GM18873 (cell line): ENCODE data around the gene TARS1.

Experiments used
- ATAC-seq: cut with Tn5 transposase; IDR thresholded peaks from one replicate; pipeline ENCODE4 v1.9.1; 2021; ENCODE audit warnings: mild to moderate bottlenecking, moderate library complexity, moderate number of reproducible peaks; ENCODE audit not compliant: unreplicated experiment, low FRiP score

The TARS1 gene

GRCh38 chr5:33438996-33439395 is 1.8 kb upstream of the TARS1 start:
- ATAC-seq, result no peak

- ATAC-seq, result no peak
Observed at GRCh38 chr5:33439905-33440481, 772 bp upstream of the TARS1 start.

- peak; percentile 17 for ATAC-seq
Observed at GRCh38 chr5:33441241-33442177, 744 bp downstream of the TARS1 start.

GRCh38 chr5:33444542-33444941 is 3.8 kb downstream of the TARS1 start:
- ATAC-seq, result no peak

GRCh38 chr5:33445798-33446197 is 5.0 kb downstream of the TARS1 start:
- ATAC-seq, result no peak

- ATAC-seq, result no peak
Observed at GRCh38 chr5:33448118-33448517, 7.4 kb downstream of the TARS1 start.

GRCh38 chr5:33457126-33457525 is 16.4 kb downstream of the TARS1 start:
- ATAC-seq, result no peak

GRCh38 chr5:33457817-33458216 is 17.1 kb downstream of the TARS1 start:
- ATAC-seq, result no peak

- no peak for ATAC-seq
Observed at GRCh38 chr5:33460210-33460609, 19.4 kb downstream of the TARS1 start.

GRCh38 chr5:33462456-33462855 is 21.7 kb downstream of the TARS1 start:
- ATAC-seq, result no peak

- ATAC-seq, result no peak
Observed at GRCh38 chr5:33465120-33465519, 24.4 kb downstream of the TARS1 start.

- no peak for ATAC-seq
Observed at GRCh38 chr5:33468775-33469435, 28.1 kb downstream of the TARS1 start.

- ATAC-seq, result no peak
Observed at GRCh38 chr5:33470544-33470943, 29.8 kb downstream of the TARS1 start.

- no peak for ATAC-seq
Observed at GRCh38 chr5:33472805-33473409, 32.1 kb downstream of the TARS1 start.

GRCh38 chr5:33474004-33474403 is 33.2 kb downstream of the TARS1 start:
- no peak for ATAC-seq

- no peak for ATAC-seq
Observed at GRCh38 chr5:33474931-33475499, 34.2 kb downstream of the TARS1 start.

- ATAC-seq, result no peak
Observed at GRCh38 chr5:33475706-33476105, 34.9 kb downstream of the TARS1 start.

GRCh38 chr5:33476992-33477391 is 36.2 kb downstream of the TARS1 start:
- no peak for ATAC-seq

- no peak for ATAC-seq
Observed at GRCh38 chr5:33477816-33478215, 37.1 kb downstream of the TARS1 start.

- ATAC-seq, result no peak
Observed at GRCh38 chr5:33479311-33479710, 38.5 kb downstream of the TARS1 start.

GRCh38 chr5:33480876-33481275 is 40.1 kb downstream of the TARS1 start:
- ATAC-seq, result no peak
